DOHH2 (cell line): Measurements from ENCODE around the gene TMEM256.

Source experiments
- H3F3A ChIP-seq: fragments of 200-600 bp; sonication (generic), shearing (Covaris generic); 2 replicates; pipeline ENCODE4 v1.6.0; 2016; ENCODE audit warnings: antibody characterized with exemption, mild to moderate bottlenecking; ENCODE audit not compliant: control insufficient read depth, insufficient read depth
- H3K27ac ChIP-seq: fragments of 200-600 bp; sonication (generic); 2 replicates; pipeline ENCODE4 v1.5.1; 2014; ENCODE audit warnings: low read depth, mild to moderate bottlenecking, low read length, moderate library complexity
- H3K27me3 ChIP-seq: fragments of 200-600 bp; sonication (generic); 2 replicates; pipeline ENCODE4 v1.6.1; 2014; ENCODE audit warnings: mild to moderate bottlenecking, low read length, mixed read lengths; ENCODE audit not compliant: control insufficient read depth
- H3K36me3 ChIP-seq: fragments of 200-600 bp; sonication (generic); 2 replicates; pipeline ENCODE4 v1.6.1; 2014; ENCODE audit warnings: mild to moderate bottlenecking, low read length, moderate library complexity, mixed read lengths; ENCODE audit not compliant: control insufficient read depth
- H3K4me1 ChIP-seq: fragments of 200-600 bp; sonication (generic); 2 replicates; pipeline ENCODE4 v1.6.1; 2014; ENCODE audit warnings: mild to moderate bottlenecking, low read length, mixed read lengths; ENCODE audit not compliant: control insufficient read depth
- H3K4me2 ChIP-seq: fragments of 200-600 bp; sonication (generic); 2 replicates; pipeline ENCODE4 v1.6.0; 2014; ENCODE audit warnings: mild to moderate bottlenecking, low read length, moderate library complexity
- H3K4me3 ChIP-seq: fragments of 200-600 bp; sonication (generic); 2 replicates; pipeline ENCODE4 v1.5.1; 2014; ENCODE audit warnings: mild to moderate bottlenecking, low read length, mixed read lengths
- H3K79me2 ChIP-seq: fragments of 200-600 bp; sonication (generic); 2 replicates; pipeline ENCODE4 v1.6.1; 2014; ENCODE audit warnings: mild to moderate bottlenecking, low read length, mixed read lengths; ENCODE audit not compliant: control insufficient read depth
- H3K9me2 ChIP-seq: fragments of 200-600 bp; sonication (generic); replicated peaks from 2 replicates; pipeline ENCODE4 v1.6.1; 2014; ENCODE audit warnings: mild to moderate bottlenecking, low read length, mixed read lengths; ENCODE audit not compliant: control insufficient read depth
- H3K9me3 ChIP-seq: fragments of 200-600 bp; sonication (generic); 2 replicates; pipeline ENCODE4 v1.6.1; 2014; ENCODE audit warnings: antibody characterized with exemption, low read length, mixed read lengths; ENCODE audit not compliant: control insufficient read depth, insufficient read depth
- H4K20me1 ChIP-seq: fragments of 200-600 bp; sonication (generic); 2 replicates; pipeline ENCODE4 v1.6.0; 2014; ENCODE audit warnings: low read depth, mild to moderate bottlenecking, antibody characterized with exemption, low read length, moderate library complexity; ENCODE audit not compliant: control insufficient read depth, insufficient read depth
- EZH2phosphoT487 ChIP-seq: fragments of 200-600 bp; sonication (generic); IDR thresholded peaks from 2 replicates; pipeline ENCODE4 v1.6.1; 2017; ENCODE audit warnings: borderline replicate concordance, mild to moderate bottlenecking, antibody characterized with exemption, low read length, moderate library complexity, mixed read lengths
- TF ChIP-seq, protein P1 (sequence below): fragments of 200-600 bp; sonication (generic); IDR thresholded peaks from one replicate; pipeline ENCODE4 v1.5.1; 2014; ENCODE audit warnings: antibody characterized with exemption, mild to moderate bottlenecking, low read depth, low read length; ENCODE audit not compliant: poor library complexity, severe bottlenecking

TMEM256 gene

DNA sequence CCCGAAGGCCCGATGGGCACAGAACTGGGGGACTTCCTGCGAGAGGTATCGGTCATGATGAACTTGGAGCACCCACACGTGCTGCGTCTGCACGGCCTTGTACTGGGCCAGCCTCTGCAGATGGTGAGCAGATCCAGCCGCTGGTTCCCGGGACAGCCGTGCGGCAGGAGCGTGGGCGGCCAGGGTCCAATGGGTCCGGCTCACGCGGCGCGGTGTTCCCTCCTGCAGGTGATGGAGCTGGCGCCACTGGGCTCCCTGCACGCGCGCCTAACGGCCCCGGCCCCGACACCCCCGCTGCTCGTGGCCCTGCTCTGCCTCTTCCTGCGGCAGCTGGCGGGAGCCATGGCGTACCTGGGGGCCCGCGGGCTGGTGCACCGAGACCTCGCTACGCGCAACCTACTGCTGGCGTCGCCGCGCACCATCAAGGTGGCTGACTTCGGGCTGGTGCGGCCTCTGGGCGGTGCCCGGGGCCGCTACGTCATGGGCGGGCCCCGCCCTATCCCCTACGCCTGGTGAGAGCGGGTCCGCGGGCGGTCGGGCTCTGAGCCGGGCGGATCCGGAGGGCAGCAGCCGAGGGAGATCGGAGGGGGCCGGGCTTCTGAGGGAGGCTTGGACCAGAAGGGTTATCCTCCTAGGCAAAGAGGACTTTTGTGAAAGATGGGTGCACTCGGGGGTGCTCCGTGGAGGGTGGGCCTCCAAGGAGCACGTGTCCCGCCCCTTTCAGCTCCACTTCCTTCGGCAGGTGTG, 20.0 kb downstream of the TMEM256 start:
- Histone ChIP-seq H3K79me2 (no peaks in the 10 kb centered on the region), H3K9me2 (no peaks in the 10 kb centered on the region), H3K36me3 (no peaks in the 10 kb centered on the region), H3K27ac (no peak overlapping the region), H3K9me3 (peaks cover 6% of the 10 kb centered on the region), H3K4me2 (peak overlapping the region; percentile 91), H4K20me1 (no peaks in the 10 kb centered on the region), H3K4me3 (peak overlapping the region; percentile 86), H3K4me1 (peaks cover 15% of the 10 kb centered on the region), H3F3A (no peaks in the 10 kb centered on the region), H3K27me3 (0 out of 2 replicates have a peak, but pooled peaks cover 6% of the 10 kb centered on the region)
- no peak for TF ChIP-seq EZH2phosphoT487
- TF ChIP-seq, protein P1, sequence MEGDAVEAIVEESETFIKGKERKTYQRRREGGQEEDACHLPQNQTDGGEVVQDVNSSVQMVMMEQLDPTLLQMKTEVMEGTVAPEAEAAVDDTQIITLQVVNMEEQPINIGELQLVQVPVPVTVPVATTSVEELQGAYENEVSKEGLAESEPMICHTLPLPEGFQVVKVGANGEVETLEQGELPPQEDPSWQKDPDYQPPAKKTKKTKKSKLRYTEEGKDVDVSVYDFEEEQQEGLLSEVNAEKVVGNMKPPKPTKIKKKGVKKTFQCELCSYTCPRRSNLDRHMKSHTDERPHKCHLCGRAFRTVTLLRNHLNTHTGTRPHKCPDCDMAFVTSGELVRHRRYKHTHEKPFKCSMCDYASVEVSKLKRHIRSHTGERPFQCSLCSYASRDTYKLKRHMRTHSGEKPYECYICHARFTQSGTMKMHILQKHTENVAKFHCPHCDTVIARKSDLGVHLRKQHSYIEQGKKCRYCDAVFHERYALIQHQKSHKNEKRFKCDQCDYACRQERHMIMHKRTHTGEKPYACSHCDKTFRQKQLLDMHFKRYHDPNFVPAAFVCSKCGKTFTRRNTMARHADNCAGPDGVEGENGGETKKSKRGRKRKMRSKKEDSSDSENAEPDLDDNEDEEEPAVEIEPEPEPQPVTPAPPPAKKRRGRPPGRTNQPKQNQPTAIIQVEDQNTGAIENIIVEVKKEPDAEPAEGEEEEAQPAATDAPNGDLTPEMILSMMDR = no peak

DNA sequence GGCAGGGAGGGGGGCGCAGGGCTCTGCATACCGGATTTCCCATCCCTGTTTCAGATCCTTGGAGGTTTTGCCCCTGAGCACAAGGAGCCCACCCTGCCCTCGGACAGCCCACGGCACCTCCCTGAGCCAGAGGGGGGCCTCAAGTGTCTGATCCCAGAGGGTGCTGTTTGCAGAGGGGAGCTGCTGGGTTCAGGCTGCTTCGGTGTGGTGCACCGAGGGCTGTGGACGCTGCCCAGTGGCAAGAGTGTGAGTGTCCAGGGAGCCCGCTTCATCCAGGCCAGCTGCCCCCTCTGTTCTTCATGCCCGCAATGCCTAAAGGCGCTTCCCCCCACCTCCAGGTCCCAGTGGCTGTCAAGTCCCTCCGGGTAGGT, 20.5 kb downstream of the TMEM256 start:
- H3K9me3 ChIP-seq = peaks cover 6% of the 10 kb centered on the region
- no peak overlapping the region for H3K27ac ChIP-seq
- H3K4me2 ChIP-seq = peak overlapping the region; percentile 91
- H3K4me1 ChIP-seq = peaks cover 15% of the 10 kb centered on the region
- H3K9me2 ChIP-seq = no peaks in the 10 kb centered on the region
- no peak for TF ChIP-seq EZH2phosphoT487
- TF ChIP-seq, protein P1 = no peak
- no peaks in the 10 kb centered on the region for H3K79me2 ChIP-seq
- H3K27me3 ChIP-seq = 0 out of 2 replicates have a peak, but pooled peaks cover 6% of the 10 kb centered on the region
- H3F3A ChIP-seq = no peaks in the 10 kb centered on the region
- H3K36me3 ChIP-seq = no peaks in the 10 kb centered on the region
- H4K20me1 ChIP-seq = no peaks in the 10 kb centered on the region
- H3K4me3 ChIP-seq = no peak overlapping the region

DNA sequence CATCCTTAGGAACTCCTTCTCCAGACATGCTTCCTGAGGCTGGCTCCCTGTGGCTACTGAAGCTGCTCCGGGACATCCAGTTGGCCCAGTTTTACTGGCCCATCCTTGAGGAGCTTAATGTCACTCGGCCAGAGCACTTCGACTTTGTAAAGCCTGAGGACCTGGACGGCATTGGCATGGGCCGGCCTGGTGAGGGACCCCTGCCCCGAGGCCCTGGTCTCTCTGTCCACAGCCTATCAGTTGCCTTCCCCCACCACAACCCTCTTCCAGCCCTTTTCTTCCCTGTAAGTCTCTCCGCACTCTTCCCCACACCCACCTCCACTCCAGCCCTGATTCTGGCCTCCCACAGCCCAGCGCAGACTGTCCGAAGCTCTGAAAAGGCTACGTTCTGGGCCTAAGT, 21.0 kb downstream of the TMEM256 start:
- H3F3A ChIP-seq = no peaks in the 10 kb centered on the region
- no peaks in the 10 kb centered on the region for H3K36me3 ChIP-seq
- peaks cover 6% of the 10 kb centered on the region for H3K9me3 ChIP-seq
- no peak overlapping the region for H3K4me3 ChIP-seq
- no peaks in the 10 kb centered on the region for H4K20me1 ChIP-seq
- no peaks in the 10 kb centered on the region for H3K9me2 ChIP-seq
- H3K4me1 ChIP-seq = peaks cover 15% of the 10 kb centered on the region
- no peaks in the 10 kb centered on the region for H3K79me2 ChIP-seq
- TF ChIP-seq, protein P1 = no peak
- no peak overlapping the region for H3K27ac ChIP-seq
- H3K4me2 ChIP-seq = no peak overlapping the region
- H3K27me3 ChIP-seq = 0 out of 2 replicates have a peak, but pooled peaks cover 6% of the 10 kb centered on the region
